Thyroid gland (tissue), 4 donors: ENCODE measurements around the gene TERT. TPM values are rescaled to one million over a fixed set of nuclear protein-coding genes. Genes with fewer than 3 reads are reported as not detected.

ENCODE experiments used
- DNase-seq, 2 donors: peaks; one replicate each; pipeline ENCODE4 v3.0.0-alpha.2; 2019
- H3K27ac ChIP-seq, 3 donors: fragments of 200-600 bp; sonication (generic); 1 replicate in 2 of 3; 2 replicates in 1 of 3; pipeline ENCODE4 v1.5.1; 2016 to 2019; ENCODE audit warnings: mild to moderate bottlenecking in 1 of 3, moderate library complexity in 1 of 3
- H3K27me3 ChIP-seq: fragments of 200-600 bp; sonication (generic); one replicate; pipeline ENCODE4 v1.5.1; 2019
- H3K36me3 ChIP-seq, 2 donors: fragments of 200-600 bp; sonication (generic); one replicate each; pipeline ENCODE4 v1.5.1; 2016 to 2019
- H3K4me1 ChIP-seq, 2 donors: fragments of 200-600 bp; sonication (generic); one replicate each; pipeline ENCODE4 v1.5.1; 2017 to 2019
- H3K4me3 ChIP-seq, 3 donors: fragments of 200-600 bp; sonication (generic); replicated peaks in 1 of 3; 1 replicate in 2 of 3; 2 replicates in 1 of 3; pipeline ENCODE4 v1.5.1; 2016; ENCODE audit warnings: mild to moderate bottlenecking in 1 of 3
- H3K9me3 ChIP-seq: fragments of 200-600 bp; sonication (generic); one replicate; pipeline ENCODE4 v1.5.1; 2017
- CTCF ChIP-seq, 6 experiments: fragments of 200-600 bp in 3 of 6; fragments of 450-650 bp in 3 of 6; sonication (generic) in 3 of 6; IDR thresholded peaks; one replicate each; pipeline ENCODE4 v1.5.1; 2016 to 2019; ENCODE audit warnings: antibody characterized with exemption in 6 of 6, mild to moderate bottlenecking in 2 of 6, inconsistent platforms in 1 of 6, moderate library complexity in 1 of 6
- POLR2A ChIP-seq, 2 donors: fragments of 450-650 bp; IDR thresholded peaks; one replicate each; pipeline ENCODE4 v1.6.1; 2017; ENCODE audit warnings: antibody characterized with exemption in 2 of 2, mild to moderate bottlenecking in 2 of 2, moderate library complexity in 1 of 2
- WGBS, 2 donors: methylation state at CpG; one replicate each; pipeline ENCODE4 v1.1.5; 2017; 5-methylcytosine and 5-hydroxymethylcytosine counted together
- intact Hi-C: fragments of 100-400 bp; cut with DNase I; formaldehyde crosslinking; loops from one replicate; pipeline ENCODE4 v1.15.1; 2023
- total RNA-seq, 4 donors: library from RNA; depleted of rRNA; stranded (reverse); fragments of >200 nt; gene quantifications; one replicate each; pipeline ENCODE4 v1.2.3, GENCODE V29; 2016

TERT gene
- total RNA-seq, 4 donors from 2014 or later: not detected

- H3K36me3 ChIP-seq: no peaks in the 10 kb centered on the region
- no peaks in the 10 kb centered on the region for H3K27me3 ChIP-seq
- H3K4me3 ChIP-seq: no peak overlapping the region
- intact Hi-C loops: no loop called here
- WGBS, 2 donors: 82 to 86% methylated on average over 3 to 5 of the region's 19 CpGs
- no peaks in the 10 kb centered on the region for H3K9me3 ChIP-seq
- no peak for DNase-seq
- no peak for TF ChIP-seq CTCF (IDR thresholded peaks at IDR 0.05)
- no peak for TF ChIP-seq POLR2A (IDR thresholded peaks at IDR 0.05)
- no peaks in the 10 kb centered on the region for H3K4me1 ChIP-seq
- H3K27ac ChIP-seq: no peak overlapping the region
Observed at GRCh38 chr5:1254196-1254595, 40.7 kb downstream of the TERT start.

- TF ChIP-seq POLR2A (IDR thresholded peaks at IDR 0.05) (no peak), CTCF (IDR thresholded peaks at IDR 0.05) (no peak)
- no peak for DNase-seq
- intact Hi-C loops: no loop called here
Observed at GRCh38 chr5:1253456-1254105, 41.3 kb downstream of the TERT start.

GRCh38 chr5:1252681-1253080 is 42.2 kb downstream of the TERT start:
- TF ChIP-seq POLR2A (IDR thresholded peaks at IDR 0.05): no peak
- no peak for TF ChIP-seq CTCF (IDR thresholded peaks at IDR 0.05)
- no peaks in the 10 kb centered on the region for H3K27me3 ChIP-seq
- no peak for DNase-seq
- no peaks in the 10 kb centered on the region for H3K4me1 ChIP-seq
- H3K4me3 ChIP-seq: no peak overlapping the region
- intact Hi-C loops: no loop called here
- 89 to 92% methylated on average over 7 to 9 of the region's 9 CpGs for WGBS, 2 donors
- no peaks in the 10 kb centered on the region for H3K9me3 ChIP-seq
- H3K27ac ChIP-seq: no peak overlapping the region
- no peaks in the 10 kb centered on the region for H3K36me3 ChIP-seq

More at GRCh38 chr5:1253456-1254105, 41.3 kb downstream of the TERT start:
- no peak overlapping the region for H3K4me3 ChIP-seq
- H3K36me3 ChIP-seq: no peaks in the 10 kb centered on the region
- no peaks in the 10 kb centered on the region for H3K9me3 ChIP-seq
- 81 to 96% methylated on average over 11 to 12 of the region's 33 CpGs for WGBS, 2 donors
- no peaks in the 10 kb centered on the region for H3K4me1 ChIP-seq
- H3K27me3 ChIP-seq: no peaks in the 10 kb centered on the region
- no peak overlapping the region for H3K27ac ChIP-seq

GRCh38 chr5:1251678-1252580 is 42.9 kb downstream of the TERT start:
- TF ChIP-seq CTCF (IDR thresholded peaks at IDR 0.05): no peak
- TF ChIP-seq POLR2A (IDR thresholded peaks at IDR 0.05): no peak
- Histone ChIP-seq H3K27me3 (no peaks in the 10 kb centered on the region), H3K9me3 (no peaks in the 10 kb centered on the region), H3K36me3 (no peaks in the 10 kb centered on the region), H3K27ac (no peak overlapping the region), H3K4me1 (no peaks in the 10 kb centered on the region), H3K4me3 (no peak overlapping the region)
- WGBS, 2 donors: 62 to 68% methylated on average over 17 to 25 of the region's 27 CpGs
- intact Hi-C loops: no loop called here
- DNase-seq: no peak
